Left forelimb (tissue), 1 donor: ENCODE data around the gene INHBE.
A peak's percentile ranks its signal among the peaks of the same experiment; 100 is the strongest.
"Not testable (repeated sequence)": the region's sequence is repeated elsewhere in the genome, so short reads cannot be mapped to it uniquely, and the experiment has no call there.

ENCODE experiments used
- DNase-seq: peaks from one replicate; pipeline ENCODE4 v3.0.0-alpha.2; 2018; ENCODE audit warnings: low spot score

INHBE gene

DNA sequence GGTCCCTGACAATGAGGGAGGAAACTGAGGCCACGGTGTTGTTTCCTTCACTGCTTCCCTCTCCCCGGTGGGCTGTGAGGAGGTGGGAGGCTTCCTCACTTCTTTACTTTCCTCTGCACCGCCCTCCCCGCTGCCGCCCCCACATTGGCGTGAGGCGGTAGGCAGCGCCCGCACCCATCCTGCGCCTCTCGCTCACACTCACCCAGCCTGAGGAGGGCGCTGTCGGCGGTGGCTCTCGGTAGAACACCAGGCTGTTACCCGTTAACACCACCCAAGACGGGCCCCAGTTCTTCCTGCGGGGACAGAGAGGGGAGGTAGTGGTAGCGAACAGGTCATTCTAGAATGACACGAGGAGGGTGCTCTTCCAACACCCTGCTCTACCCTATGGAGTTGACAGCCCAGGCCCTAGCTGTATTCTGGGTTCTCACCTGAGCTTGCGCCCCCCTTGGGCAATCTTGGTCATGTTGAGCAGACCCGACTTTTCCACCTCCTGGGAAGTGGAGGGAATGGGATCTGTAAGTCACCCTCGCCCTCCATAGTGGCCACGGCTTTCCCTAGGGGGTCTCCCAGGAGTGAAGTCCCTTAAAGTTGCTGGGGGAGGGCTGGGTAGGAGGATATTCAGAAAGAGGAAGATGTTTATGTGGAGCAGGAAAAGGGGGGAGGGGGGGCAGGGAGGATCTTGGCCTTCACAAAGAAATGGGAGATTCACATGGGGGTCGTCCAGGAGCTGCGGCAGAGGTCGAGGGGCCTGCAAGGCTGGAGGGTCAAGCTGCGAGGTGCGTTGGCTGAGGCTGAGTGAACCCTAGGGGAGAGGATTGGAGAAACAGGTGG is 21.3 kb downstream of the INHBE start:
- DNase-seq: no peak

DNA sequence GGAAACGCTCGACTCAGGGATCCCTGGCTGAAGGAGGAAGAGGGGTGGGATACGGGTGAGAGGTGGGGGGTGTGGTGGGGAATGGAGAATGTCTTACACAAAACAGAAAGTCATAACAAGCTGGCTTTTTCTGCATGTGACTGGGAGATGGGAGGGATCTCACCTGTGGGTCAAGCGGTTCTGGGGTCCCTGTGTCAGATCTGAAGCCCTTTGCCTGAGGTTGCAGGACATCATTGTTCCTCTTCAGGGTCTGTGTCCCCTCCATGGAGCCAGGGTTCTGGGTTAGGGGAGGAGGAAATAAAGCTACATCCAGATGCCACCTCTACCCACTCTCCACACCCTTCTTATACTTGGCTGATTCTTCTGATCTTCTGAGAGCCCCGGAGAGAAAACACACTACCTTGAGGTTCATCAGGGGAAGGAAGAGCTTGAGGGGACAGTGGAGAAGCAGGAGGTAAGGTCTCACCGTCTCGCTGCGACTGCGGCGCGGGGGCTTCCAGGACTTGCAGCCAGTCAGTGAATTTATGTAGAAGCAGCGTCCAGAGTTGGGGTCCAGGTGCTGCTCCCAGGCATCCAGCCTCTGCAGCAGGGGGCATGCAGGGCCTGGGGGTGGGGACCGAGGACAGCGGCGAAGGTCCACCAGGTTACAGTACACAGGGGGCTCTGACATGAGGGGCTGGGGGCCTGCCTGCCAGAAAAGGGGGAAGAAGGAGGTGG is 22.0 kb downstream of the INHBE start:
- DNase-seq: no peak

DNA sequence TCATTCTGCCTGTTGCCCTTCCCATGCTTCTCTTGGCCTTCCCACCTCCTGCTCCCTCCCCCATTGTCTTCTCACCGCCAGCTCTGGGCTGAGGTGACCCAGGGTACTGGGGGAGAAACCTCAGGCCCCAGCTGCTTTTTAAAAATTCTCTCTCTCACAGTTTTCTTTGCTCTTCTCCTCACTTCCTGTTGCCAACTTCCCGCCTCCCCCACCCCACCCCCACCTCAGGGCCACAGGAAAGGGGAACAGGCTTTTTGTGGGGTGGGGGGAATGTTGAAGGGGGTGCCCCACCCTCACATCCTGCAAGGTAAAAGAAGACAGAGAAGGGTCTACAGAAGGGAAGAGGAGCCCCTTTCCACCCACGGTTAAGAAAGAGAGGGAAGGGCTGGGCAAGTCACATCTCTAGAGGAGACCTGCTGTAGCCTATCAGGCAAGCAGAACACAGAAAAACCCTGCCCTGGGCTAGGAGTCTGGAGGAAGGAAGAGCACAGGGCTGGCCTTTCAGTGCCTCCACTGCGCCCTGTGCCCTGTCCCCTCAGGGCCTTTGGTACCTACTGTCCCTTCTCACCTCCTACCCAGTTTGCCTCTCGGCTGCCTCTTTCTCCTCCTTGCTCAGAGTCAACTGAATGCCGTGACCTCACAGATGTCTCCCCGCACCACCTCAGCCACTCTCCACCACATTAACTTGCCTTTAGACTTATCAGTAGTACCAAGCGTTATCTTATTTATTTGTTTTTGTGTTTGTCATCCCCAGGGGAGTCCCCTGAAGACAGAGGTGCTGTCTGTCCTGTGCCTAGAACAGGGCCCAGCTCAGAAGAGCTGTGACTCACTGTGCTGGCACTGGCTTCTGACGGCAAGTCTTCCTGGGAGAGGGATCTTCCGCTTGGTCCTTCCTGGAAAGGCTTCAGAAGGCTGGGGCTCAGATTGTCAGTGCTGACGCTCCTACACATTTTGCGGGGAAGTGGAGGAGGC is 22.9 kb downstream of the INHBE start:
- no peak for DNase-seq

- DNase-seq: no peak
Measured at GRCh38 chr12:57479043-57479375, 23.9 kb downstream of the INHBE start.

- no peak for DNase-seq
Measured at GRCh38 chr12:57479376-57480115, 24.4 kb downstream of the INHBE start, which contains the start of gene ARHGAP9. Gene ARHGAP9, minus strand, starts transcription at chr12:57479866. Its CDS starts 460 bp downstream, at chr12:57479406.

GRCh38 chr12:57481671-57482070 is 26.6 kb downstream of the INHBE start:
- DNase-seq: no peak

GRCh38 chr12:57483466-57483865 is 28.4 kb downstream of the INHBE start:
- DNase-seq: no peak

GRCh38 chr12:57485695-57486094 is 30.6 kb downstream of the INHBE start:
- no peak for DNase-seq

DNA sequence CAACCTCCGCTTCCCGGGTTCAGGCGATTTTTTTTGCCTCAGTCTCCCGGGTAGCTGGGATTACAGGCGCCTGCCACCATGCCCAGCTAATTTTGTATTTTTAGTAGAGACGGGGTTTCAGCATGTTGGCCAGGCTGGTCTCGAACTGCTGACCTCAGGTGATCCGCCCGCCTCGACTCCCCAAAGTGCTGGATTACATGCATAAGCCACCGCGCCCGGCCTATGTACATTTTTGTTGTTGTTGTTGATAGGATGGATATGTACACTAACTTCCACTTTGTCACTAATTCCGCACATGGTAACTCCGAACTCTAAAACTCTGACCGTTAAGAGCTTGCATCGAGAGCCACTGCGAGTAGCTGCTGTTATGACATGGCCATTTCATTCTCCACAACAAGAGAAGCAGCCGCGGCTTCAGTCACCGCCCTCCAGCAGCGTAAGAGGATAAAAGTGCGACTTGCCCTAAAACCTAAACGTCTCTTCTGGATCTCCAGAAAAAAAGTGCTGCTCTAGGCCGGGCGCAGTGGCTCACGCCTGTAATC is 32.0 kb downstream of the INHBE start:
- DNase-seq: no peak

DNA sequence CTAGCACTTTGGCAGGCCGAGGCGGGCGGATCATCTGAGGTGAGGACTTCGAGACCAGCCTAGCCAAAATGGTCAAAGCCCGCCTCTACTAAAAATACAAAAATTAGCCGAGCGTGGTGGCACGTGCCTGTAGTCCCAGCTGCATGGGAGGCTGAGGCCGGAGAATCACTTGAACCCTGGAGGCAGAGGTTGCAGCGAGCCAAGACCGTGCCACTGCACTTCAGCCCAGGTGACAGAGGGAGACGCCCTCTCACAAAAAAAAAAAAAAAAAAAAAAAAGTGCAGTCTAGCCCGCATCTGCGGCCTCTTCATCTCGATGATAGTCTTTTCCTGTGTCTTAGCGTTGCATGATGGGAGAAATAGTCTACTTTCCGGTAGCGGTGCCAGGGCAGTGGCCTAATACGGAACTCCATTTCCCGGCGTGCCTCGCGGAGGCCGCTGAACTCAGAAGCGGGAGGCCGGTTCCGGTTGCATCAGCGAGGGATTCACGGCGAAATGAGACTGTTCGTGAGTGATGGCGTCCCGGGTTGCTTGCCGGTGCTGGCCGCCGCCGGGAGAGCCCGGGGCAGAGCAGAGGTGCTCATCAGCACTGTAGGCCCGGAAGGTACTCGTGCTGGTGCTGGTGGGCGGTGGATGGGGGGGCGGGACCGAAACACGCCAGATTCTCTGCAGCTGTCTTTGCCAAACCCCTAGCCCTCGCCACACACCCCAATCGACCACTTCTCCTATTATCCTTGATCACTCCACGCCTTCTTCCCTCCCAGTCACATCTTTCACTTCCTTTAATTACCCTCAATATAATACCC is 32.7 kb downstream of the INHBE start, which contains the start of gene MARS1:
Gene MARS1, plus strand, starts transcription at position 472 of the 805 bp plus-strand sequence. Its CDS starts 23 bp downstream, at position 495.
- peak; percentile 92 for DNase-seq

- no peak for DNase-seq
Measured at GRCh38 chr12:57488402-57489156, 33.5 kb downstream of the INHBE start.

GRCh38 chr12:57489157-57489641 is 34.1 kb downstream of the INHBE start:
- DNase-seq: no peak

DNA sequence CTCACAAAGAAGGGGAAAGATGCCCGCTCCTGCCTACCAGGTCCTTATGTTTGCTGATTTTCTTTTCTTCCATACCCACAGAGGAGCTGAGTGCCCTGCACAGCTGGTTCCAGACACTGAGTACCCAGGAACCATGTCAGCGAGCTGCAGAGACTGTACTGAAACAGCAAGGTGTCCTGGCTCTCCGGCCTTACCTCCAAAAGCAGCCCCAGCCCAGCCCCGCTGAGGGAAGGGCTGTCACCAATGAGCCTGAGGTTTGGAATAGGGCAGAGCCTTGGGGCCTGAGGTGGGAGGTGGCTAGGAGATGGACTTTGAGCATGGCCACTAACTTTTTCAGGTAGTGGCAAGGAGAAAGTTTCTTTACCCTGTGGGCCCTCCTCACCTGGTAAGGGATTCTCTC is 35.0 kb downstream of the INHBE start:
- DNase-seq: no peak

DNA sequence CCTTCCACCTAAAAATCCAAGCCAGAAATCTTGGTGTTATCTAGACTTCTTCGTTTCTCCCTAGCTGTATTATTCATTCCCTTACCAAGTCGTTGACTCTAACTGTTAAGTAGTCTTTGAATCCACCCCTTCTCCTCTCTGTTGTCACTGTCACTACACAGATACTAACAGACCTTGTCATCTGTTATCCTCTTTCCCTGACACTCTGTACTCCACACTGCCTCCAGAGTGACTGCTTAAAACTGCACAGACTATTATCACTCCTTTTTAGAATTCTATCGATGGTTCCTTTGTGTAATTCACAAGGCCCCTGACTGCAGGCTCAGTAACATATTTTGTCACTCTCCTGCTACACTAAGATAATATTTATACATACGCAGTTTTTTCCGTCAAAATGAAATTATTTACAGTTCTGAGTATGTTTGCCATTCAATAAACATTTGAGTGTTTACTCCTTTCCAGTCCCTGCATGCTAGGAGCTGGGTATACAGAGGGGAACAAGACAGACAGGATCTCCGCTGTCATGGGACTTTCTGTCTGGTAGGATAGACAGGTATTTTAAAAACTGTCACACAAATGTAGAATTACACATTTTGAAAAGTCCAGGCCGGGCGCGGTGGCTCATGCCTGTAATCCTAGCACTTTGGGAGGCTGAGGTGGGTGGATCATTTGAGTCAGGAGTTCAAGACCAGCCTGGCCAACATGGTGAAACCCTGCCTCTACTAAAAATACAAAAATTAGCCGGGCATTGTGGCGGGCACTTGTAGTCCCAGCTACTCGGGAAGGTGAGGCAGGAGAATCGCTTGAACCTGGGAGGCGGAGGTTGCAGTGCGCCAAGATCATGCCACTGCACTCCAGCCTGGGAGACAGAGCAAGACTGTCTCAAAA is 36.5 kb downstream of the INHBE start:
- no peak for DNase-seq

- not testable (repeated sequence) for DNase-seq
Measured at GRCh38 chr12:57495051-57495701, 40.1 kb downstream of the INHBE start.

DNA sequence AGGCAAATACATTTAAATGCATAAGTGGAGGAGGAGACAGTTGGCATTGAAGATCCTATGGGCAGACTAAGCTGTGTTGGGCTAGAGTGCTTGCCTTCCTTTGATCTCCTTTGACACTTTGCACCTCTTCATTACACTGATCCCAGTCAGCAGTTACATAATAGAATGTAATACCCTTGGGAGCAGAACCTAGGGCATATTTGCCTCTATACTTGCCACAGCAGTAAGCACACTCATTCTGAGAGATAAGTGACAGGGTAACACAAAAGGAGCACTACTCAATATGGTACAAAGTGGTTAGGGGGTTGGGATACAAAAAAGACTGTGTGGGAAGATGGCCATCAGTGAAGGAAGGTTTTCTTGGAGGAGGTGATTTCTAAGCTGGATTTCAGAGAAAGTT is 41.7 kb downstream of the INHBE start:
- no peak for DNase-seq

DNA sequence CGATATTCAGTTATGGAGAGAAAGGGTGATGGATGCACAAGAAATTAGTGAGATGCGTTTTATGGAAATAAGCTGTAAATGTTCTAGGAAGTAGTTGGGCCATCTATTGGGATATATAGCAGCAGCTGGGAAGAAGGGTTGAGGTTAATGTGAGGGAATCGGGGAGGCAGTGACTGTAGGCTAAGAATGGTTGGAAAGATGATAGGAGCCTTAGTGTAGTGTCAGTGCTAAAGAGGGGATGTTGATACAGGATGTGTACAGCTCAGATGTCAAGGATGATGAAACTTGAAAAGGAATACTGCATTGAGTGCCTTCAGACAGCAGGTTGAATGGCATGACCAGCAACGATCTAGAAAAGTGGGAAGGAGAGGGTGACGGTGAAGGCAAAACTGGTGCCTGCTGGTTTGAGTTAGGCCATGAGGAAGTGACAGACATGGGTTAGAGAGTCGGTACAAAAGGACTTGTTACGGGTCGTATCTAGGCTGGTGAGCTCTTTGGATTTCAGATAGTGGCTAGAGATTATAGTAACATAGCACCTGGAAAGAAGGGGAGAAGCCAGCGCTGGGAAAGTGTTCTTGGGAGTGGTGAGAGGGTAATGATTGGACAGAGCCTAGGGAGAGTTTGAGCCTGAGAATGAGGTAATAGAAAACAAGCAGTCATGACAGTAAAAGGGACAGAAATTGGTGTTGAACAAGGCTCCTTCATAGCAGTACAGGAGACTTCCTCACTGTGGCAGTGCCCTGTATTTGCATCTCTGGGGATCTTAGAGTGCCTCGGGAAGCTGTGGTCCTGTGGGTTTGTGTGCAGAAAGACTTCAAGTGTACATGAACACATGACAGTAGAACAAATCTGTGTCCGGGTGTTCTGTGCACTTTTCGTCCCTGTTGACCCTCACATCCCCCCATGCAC is 42.4 kb downstream of the INHBE start:
- no peak for DNase-seq
